ENCODE data around the gene RET.
A peak's percentile ranks its signal among the peaks of the same experiment; 100 is the strongest.

RET gene

GRCh38 chr10:43124094-43124521 is 47.2 kb downstream of the RET start:
- no peak for DNase-seq

GRCh38 chr10:43124574-43125273 is 47.9 kb downstream of the RET start:
- DNase-seq = no peak

DNA sequence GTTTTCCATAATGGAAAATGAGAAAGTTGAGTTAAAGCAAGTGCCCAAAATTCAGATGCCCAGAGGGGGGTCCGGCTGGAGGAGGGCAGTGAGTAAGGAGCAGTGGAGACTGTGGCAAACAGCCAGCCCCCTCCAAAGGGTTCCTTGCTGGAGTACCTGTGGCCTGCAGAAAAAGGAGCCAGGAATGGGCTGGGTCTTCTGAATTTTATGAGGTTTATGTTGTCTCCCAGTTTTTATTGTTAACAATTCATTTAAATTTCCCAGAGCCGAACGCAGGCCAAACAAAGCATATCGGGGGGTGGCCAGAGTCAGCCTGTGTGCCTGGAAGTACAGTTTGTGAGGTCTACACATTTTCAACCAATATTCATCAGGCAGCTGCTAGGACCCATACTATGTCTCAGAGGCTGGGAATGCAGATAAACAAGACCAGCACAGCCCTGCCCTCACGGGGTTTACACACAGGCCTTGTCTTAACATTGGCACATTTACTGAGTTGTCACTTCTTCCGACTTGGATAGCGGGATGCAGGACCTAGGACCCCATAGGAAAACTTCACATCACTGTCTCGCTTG is 48.5 kb downstream of the RET start:
- DNase-seq = no peak

- no peak for DNase-seq
These were observed 49.2 kb downstream of the RET start for GRCh38 chr10:43125881-43126731.

- DNase-seq = no peak
These were observed 50.0 kb downstream of the RET start for GRCh38 chr10:43126759-43127424.

DNA sequence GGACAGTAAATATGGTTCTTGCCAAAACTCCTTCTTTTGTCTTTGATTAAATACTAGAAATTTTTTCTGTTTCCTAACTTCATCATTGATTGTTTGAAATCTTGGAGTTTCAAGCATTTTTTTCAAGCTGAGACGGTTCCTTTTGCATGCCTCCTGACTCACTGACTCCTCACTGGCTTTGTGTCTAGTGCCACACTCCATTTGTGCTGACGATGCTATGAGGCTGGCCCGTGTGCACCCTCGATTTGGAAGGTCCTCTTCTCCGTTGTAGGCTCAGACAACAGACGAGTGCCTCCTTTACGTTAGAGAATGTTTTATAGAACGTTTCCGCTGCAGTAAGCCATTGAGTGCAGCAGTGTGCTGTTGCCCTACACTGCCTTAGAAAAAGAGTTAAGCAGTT is 50.6 kb downstream of the RET start:
- DNase-seq = no peak

GRCh38 chr10:43128331-43128730 is 51.5 kb downstream of the RET start:
- DNase-seq = no peak

DNA sequence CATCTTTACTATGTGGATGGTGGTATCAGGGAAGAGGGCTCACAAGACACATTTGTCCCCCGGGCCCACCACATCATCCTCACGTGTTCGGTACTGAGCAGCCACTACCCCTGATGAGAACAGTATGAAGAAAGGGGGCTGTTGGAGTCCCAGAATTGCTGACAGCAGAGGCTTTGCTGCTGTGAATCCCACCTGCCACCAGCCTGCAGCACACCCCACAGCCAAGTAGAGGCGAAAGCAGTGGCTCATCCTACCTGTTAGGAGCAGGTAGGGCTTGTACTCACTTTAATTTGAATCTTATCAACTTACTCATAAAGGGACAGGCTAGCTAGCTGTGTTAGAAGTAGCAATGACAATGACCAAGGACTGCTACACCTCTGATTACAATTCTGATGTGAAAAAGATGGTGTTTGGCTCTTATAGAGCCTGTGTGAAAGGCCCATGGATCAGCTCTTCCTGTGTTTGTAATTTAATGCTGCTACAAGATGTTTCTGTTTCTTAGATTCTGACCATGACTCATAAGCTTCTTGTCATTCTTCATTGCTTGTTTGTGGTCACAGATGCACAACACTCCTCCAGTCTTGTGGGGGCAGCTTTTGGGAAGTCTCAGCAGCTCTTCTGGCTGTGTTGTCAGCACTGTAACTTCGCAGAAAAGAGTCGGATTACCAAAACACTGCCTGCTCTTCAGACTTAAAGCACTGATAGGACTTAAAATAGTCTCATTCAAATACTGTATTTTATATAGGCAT is 52.3 kb downstream of the RET start:
- DNase-seq = no peak

GRCh38 chr10:43130770-43131171 is 53.9 kb downstream of the RET start:
- no peak for DNase-seq

GRCh38 chr10:43131256-43131655 is 54.4 kb downstream of the RET start:
- DNase-seq = no peak

DNA sequence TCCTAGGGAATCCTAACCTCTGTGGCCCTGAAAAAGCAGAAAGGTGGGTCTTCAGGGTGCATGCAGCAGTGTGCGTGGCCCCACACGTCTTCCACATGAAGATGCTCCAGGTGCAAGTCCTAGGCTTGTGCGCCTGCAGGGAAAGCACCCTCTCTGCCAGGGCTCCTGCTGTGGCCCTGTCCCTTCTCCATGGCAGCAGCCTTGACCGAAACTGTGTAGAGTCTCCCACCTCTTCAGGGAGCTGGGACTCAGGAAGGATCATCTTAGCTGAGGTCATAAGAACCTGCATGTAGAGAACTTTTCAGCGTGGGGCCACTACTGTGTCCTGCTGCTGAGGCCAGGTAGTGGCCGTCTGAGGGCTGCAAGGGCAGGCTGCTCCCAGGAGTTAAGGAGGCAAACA is 55.0 kb downstream of the RET start:
- no peak for DNase-seq

- DNase-seq = no peak
These were observed 56.3 kb downstream of the RET start for GRCh38 chr10:43132867-43133787.

- no peak for DNase-seq
These were observed 57.4 kb downstream of the RET start for GRCh38 chr10:43134126-43134905.

- no peak for DNase-seq
These were observed 58.2 kb downstream of the RET start for GRCh38 chr10:43135064-43135463.

GRCh38 chr10:43135656-43136055 is 58.8 kb downstream of the RET start:
- no peak for DNase-seq

GRCh38 chr10:43136432-43136831 is 59.6 kb downstream of the RET start:
- no peak for DNase-seq

DNA sequence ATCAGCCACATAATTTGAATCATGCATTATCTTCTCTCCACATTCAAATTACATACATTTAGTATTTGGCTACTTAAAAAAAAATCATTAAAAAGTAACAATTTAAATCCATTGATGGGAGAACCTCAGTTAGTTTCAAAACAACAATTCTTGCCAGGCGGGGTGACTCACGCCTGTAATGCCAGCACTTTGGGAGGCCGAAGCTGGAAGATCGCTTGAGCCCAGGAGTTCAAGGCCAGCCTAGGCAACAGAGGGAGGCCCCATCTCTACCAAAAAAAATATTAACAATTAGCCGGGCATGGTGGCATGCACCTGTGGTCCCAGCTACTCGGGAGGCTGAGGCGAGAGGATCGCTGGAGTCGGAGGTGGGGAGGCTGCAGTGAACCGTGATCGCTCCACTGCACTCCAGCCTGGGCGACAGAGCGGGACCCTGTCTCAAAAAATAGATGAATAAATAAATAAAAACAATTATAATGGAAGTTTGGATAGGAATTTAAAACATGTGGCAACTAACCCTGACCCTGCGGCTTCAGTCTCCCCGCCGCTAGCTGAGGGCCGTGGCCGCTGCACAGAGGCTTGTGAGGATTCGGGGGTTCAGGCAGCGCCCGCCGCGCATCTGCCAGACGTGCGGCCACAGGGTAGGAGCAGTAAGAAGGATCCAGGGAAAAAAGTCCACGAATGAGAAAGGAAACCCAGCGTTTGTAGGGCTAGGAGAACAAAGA is 60.3 kb downstream of the RET start:
- peak; percentile 14 for DNase-seq

DNA sequence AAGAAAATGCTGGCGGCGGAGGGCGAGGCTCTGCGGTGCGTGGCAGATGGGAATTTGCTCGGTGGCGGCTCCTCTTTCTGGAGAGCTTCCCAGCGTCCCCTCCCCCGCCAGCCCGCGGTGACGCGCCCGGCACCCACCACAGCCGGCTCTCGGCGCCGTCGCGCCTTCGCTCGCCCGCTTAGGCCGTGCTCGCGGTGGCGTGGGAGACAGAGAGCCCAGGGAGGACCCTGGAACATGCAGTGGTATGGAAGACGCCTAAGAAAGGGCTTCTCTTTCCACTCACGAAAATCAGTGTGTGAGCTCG is 60.8 kb downstream of the RET start:
- no peak for DNase-seq

GRCh38 chr10:43138021-43138756 is 61.3 kb downstream of the RET start, which contains the start of gene CSGALNACT2:
CSGALNACT2 (plus strand) TSS chr10:43138445; CDS start chr10:43155150, 16,705 bp downstream.
- peak; percentile 20 for DNase-seq
